Osteocyte (in vitro differentiated cells): ENCODE measurements around the gene ACSS1. TPM values are rescaled to one million over a fixed set of nuclear protein-coding genes. Genes with fewer than 3 reads are reported as not detected.

Experiments used
- DNase-seq: peaks from one replicate; pipeline ENCODE4 v3.0.0; 2021; ENCODE audit warnings: mixed read lengths; ENCODE audit not compliant: unreplicated experiment; ENCODE audit errors: extremely low spot score
- H3K27ac Mint-ChIP-seq: one replicate; pipeline ENCODE4 v1.8.0; 2021; ENCODE audit warnings: mild to moderate bottlenecking, mixed read lengths; ENCODE audit not compliant: unreplicated experiment
- H3K27me3 Mint-ChIP-seq: one replicate; pipeline ENCODE4 v1.8.0; 2021; ENCODE audit warnings: mixed read lengths; ENCODE audit not compliant: unreplicated experiment
- H3K36me3 Mint-ChIP-seq: one replicate; pipeline ENCODE4 v1.8.0; 2021; ENCODE audit warnings: mixed read lengths; ENCODE audit not compliant: unreplicated experiment
- H3K4me1 Mint-ChIP-seq: one replicate; pipeline ENCODE4 v1.8.0; 2021; ENCODE audit warnings: mixed read lengths; ENCODE audit not compliant: unreplicated experiment
- H3K4me3 Mint-ChIP-seq: one replicate; pipeline ENCODE4 v1.8.0; 2021; ENCODE audit warnings: mild to moderate bottlenecking, moderate library complexity, mixed read lengths; ENCODE audit not compliant: unreplicated experiment
- H3K9me3 Mint-ChIP-seq: one replicate; pipeline ENCODE4 v1.8.0; 2021; ENCODE audit warnings: mixed read lengths; ENCODE audit not compliant: unreplicated experiment
- total RNA-seq: library from RNA; stranded (reverse); gene quantifications from 2 replicates; pipeline ENCODE4 v1.2.1, GENCODE V29; 2021
- TF ChIP-seq, protein P1 (sequence below): fragments of 200-600 bp; sonication (generic); IDR thresholded peaks from 2 replicates; pipeline ENCODE4 v1.5.0; 2021; ENCODE audit warnings: antibody characterized with exemption, mild to moderate bottlenecking, moderate library complexity

Gene ACSS1
- total RNA-seq, 1 donor from 2014 or later, result 8.2 TPM

DNA sequence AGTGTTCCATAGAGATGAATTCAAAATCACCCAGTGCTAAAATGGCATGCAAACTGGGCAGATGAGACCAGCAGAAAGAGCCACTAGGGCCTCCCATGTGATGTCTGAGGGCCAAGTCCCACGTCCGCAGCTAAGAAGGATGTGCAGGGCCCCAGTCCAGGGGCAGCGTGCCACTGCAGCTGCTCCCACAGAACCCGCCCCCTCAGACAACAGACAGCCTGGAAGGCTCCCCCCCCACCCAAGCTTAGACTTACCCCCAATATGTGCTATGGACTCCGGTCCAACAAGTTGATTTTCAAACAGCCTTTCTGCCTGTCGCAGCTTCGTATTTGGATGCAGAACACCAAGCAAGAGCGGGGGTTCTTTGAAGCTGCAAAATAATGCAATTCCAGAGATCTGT is 79.4 kb downstream of the ACSS1 start:
- H3K27ac Mint-ChIP-seq, result no peak overlapping the region
- no peak overlapping the region for H3K4me3 Mint-ChIP-seq
- H3K36me3 Mint-ChIP-seq, result peaks cover 69% of the 10 kb centered on the region
- H3K4me1 Mint-ChIP-seq, result peaks cover 2% of the 10 kb centered on the region
- DNase-seq, result no peak
- no peaks in the 10 kb centered on the region for H3K27me3 Mint-ChIP-seq
- H3K9me3 Mint-ChIP-seq, result peaks cover 16% of the 10 kb centered on the region
- TF ChIP-seq, protein P1, sequence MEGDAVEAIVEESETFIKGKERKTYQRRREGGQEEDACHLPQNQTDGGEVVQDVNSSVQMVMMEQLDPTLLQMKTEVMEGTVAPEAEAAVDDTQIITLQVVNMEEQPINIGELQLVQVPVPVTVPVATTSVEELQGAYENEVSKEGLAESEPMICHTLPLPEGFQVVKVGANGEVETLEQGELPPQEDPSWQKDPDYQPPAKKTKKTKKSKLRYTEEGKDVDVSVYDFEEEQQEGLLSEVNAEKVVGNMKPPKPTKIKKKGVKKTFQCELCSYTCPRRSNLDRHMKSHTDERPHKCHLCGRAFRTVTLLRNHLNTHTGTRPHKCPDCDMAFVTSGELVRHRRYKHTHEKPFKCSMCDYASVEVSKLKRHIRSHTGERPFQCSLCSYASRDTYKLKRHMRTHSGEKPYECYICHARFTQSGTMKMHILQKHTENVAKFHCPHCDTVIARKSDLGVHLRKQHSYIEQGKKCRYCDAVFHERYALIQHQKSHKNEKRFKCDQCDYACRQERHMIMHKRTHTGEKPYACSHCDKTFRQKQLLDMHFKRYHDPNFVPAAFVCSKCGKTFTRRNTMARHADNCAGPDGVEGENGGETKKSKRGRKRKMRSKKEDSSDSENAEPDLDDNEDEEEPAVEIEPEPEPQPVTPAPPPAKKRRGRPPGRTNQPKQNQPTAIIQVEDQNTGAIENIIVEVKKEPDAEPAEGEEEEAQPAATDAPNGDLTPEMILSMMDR, result no peak

DNA sequence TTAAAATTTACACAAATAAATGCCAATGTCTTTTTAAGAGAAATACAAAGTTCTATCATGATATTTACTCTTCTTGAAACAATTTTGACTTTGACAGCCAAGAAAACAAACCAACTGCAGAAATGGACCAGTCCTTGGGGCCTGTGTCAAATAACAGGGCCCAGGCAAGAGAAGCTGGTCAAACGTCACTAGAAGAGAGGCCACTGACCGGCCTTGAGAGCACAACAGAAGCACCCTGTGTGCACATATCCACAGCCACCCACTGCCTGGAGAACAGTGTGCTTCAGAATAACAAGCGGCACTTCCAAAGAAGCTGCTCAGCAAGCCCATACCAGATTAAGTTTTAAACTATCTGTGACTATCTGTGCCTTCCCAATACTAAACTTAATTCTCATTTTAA is 80.1 kb downstream of the ACSS1 start:
- DNase-seq, result no peak
- H3K36me3 Mint-ChIP-seq, result peaks cover 75% of the 10 kb centered on the region
- H3K27ac Mint-ChIP-seq, result no peak overlapping the region
- no peak overlapping the region for H3K4me3 Mint-ChIP-seq
- peaks cover 2% of the 10 kb centered on the region for H3K4me1 Mint-ChIP-seq
- H3K27me3 Mint-ChIP-seq, result no peaks in the 10 kb centered on the region
- TF ChIP-seq, protein P1, result no peak
- peaks cover 16% of the 10 kb centered on the region for H3K9me3 Mint-ChIP-seq

- TF ChIP-seq, protein P1, result no peak
- DNase-seq, result no peak
- Mint-ChIP-seq H3K27me3 (no peaks in the 10 kb centered on the region), H3K4me1 (peaks cover 2% of the 10 kb centered on the region), H3K36me3 (peaks cover 74% of the 10 kb centered on the region), H3K9me3 (peaks cover 16% of the 10 kb centered on the region), H3K27ac (no peak overlapping the region), H3K4me3 (no peak overlapping the region)
These were observed 80.6 kb downstream of the ACSS1 start for GRCh38 chr20:24977336-24977735.

DNA sequence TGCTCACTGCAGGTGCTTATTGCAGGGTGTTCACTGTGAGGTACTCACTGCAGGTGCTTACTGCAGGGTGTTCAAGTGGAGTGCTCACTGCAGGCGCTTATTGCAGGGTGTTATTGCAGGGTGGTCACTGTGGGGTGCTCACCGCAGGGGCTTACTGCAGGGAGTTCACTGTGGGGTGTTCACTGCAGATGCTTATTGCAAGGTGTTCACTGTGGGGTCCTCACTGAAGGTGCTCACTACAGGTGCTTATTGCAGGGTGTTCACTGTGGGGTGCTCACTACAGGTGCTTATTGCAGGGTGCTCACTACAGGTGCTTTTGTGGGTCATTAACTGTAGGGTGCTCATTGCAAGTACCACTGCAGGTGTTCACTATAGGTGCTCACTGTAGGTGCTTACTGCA is 85.6 kb downstream of the ACSS1 start:
- Mint-ChIP-seq H3K4me3 (no peak overlapping the region), H3K27ac (no peak overlapping the region), H3K9me3 (peaks cover 16% of the 10 kb centered on the region), H3K36me3 (peaks cover 67% of the 10 kb centered on the region), H3K27me3 (no peaks in the 10 kb centered on the region), H3K4me1 (peaks cover 2% of the 10 kb centered on the region)
- TF ChIP-seq, protein P1, result no peak
- DNase-seq, result no peak

GRCh38 chr20:24971376-24972101 is 86.4 kb downstream of the ACSS1 start:
- no peak overlapping the region for H3K27ac Mint-ChIP-seq
- H3K36me3 Mint-ChIP-seq, result peaks cover 61% of the 10 kb centered on the region
- H3K9me3 Mint-ChIP-seq, result peaks cover 12% of the 10 kb centered on the region
- no peak for DNase-seq
- H3K4me1 Mint-ChIP-seq, result peaks cover 2% of the 10 kb centered on the region
- TF ChIP-seq, protein P1, result no peak
- no peak overlapping the region for H3K4me3 Mint-ChIP-seq
- no peaks in the 10 kb centered on the region for H3K27me3 Mint-ChIP-seq
